ENCODE data around the gene CD8B2.
"Not testable (repeated sequence)": the region's sequence is repeated elsewhere in the genome, so short reads cannot be mapped to it uniquely, and the experiment has no call there.

- TF ChIP-seq, protein P1, sequence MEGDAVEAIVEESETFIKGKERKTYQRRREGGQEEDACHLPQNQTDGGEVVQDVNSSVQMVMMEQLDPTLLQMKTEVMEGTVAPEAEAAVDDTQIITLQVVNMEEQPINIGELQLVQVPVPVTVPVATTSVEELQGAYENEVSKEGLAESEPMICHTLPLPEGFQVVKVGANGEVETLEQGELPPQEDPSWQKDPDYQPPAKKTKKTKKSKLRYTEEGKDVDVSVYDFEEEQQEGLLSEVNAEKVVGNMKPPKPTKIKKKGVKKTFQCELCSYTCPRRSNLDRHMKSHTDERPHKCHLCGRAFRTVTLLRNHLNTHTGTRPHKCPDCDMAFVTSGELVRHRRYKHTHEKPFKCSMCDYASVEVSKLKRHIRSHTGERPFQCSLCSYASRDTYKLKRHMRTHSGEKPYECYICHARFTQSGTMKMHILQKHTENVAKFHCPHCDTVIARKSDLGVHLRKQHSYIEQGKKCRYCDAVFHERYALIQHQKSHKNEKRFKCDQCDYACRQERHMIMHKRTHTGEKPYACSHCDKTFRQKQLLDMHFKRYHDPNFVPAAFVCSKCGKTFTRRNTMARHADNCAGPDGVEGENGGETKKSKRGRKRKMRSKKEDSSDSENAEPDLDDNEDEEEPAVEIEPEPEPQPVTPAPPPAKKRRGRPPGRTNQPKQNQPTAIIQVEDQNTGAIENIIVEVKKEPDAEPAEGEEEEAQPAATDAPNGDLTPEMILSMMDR (IDR thresholded peaks at IDR 0.05), result not testable (repeated sequence)
- not testable (repeated sequence) for TF ChIP-seq POLR2A (IDR thresholded peaks at IDR 0.05)
These were observed 22.2 kb downstream of the CD8B2 start for GRCh38 chr2:106509374-106509770.
